ENCODE data around the gene EPHA6.
"Not testable (repeated sequence)": the region's sequence is repeated elsewhere in the genome, so short reads cannot be mapped to it uniquely, and the experiment has no call there.

The EPHA6 gene

GRCh38 chr3:96977671-96978070, 163.3 kb downstream of the EPHA6 start:
- no peaks in the 10 kb centered on the region for H3K79me1 ChIP-seq (ENCODE audit: low read length)
- H3K36me3 ChIP-seq (ENCODE audit: control insufficient read depth, insufficient read depth, low read length) = no peaks in the 10 kb centered on the region
- H3K27ac ChIP-seq (ENCODE audit: low read depth, low read length) = no peak overlapping the region
- no peaks in the 10 kb centered on the region for H3K79me2 ChIP-seq (ENCODE audit: control insufficient read depth, insufficient read depth, low read length)
- no peak overlapping the region for H4K8ac ChIP-seq (ENCODE audit: low read depth, low read length)
- no peak overlapping the region for H3K56ac ChIP-seq (ENCODE audit: low read length)
- H2BK15ac ChIP-seq (replicated peaks; ENCODE audit: low read depth) = no peak overlapping the region
- no peaks in the 10 kb centered on the region for H3K4me1 ChIP-seq (ENCODE audit: control insufficient read depth, low read depth, low read length)
- no peak overlapping the region for H2AK5ac ChIP-seq (ENCODE audit: low read length)
- no peak overlapping the region for H2BK120ac ChIP-seq (ENCODE audit: low read depth, low read length)
- H4K5ac ChIP-seq (ENCODE audit: low read length) = no peak overlapping the region
- H3K4me3 ChIP-seq (ENCODE audit: low read length) = no peak overlapping the region
- no peak overlapping the region for H3K23ac ChIP-seq (ENCODE audit: low read length)
- no peak overlapping the region for H3K4me2 ChIP-seq (ENCODE audit: low read length)
- H3K9ac ChIP-seq (ENCODE audit: low read length) = no peak overlapping the region
- no peaks in the 10 kb centered on the region for H3K27me3 ChIP-seq (ENCODE audit: insufficient read depth, low read length, poor library complexity)
- no peak for DNase-seq
- no peak overlapping the region for H3K4ac ChIP-seq (ENCODE audit: low read depth, low read length)
- no peak overlapping the region for H2BK5ac ChIP-seq (ENCODE audit: low read length)
- no peak overlapping the region for H3K18ac ChIP-seq (ENCODE audit: low read length)

DNA sequence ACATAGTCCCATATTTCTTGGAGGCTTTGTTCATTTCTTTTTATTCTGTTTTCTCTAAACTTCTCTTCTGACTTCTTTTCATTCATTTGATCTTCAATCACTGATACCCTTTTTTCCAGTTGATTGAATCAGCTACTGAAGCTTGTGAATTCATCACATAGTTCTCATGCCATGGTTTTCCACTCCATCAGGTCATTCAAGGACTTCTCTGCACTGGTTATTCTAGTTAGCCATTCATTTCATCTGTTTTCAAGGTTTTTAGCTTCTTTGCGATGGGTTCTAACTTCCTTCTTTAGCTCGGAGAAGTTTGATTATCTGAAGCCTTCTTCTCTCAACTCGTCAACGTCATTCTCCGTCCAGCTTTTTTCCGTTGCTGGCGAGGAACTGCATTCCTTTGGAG, 169.3 kb downstream of the EPHA6 start:
- not testable (repeated sequence) for H3K79me1 ChIP-seq (ENCODE audit: low read length); H4K8ac ChIP-seq (ENCODE audit: low read depth, low read length); H3K18ac ChIP-seq (ENCODE audit: low read length); DNase-seq; H3K9ac ChIP-seq (ENCODE audit: low read length); H2BK120ac ChIP-seq (ENCODE audit: low read depth, low read length); H2BK15ac ChIP-seq (replicated peaks; ENCODE audit: low read depth); H3K4me3 ChIP-seq (ENCODE audit: low read length); H3K23ac ChIP-seq (ENCODE audit: low read length); H2BK5ac ChIP-seq (ENCODE audit: low read length); H3K27ac ChIP-seq (ENCODE audit: low read depth, low read length); H3K56ac ChIP-seq (ENCODE audit: low read length); H3K4ac ChIP-seq (ENCODE audit: low read depth, low read length); H3K4me2 ChIP-seq (ENCODE audit: low read length); H3K27me3 ChIP-seq (ENCODE audit: insufficient read depth, low read length, poor library complexity); H4K5ac ChIP-seq (ENCODE audit: low read length); H3K4me1 ChIP-seq (ENCODE audit: control insufficient read depth, low read depth, low read length); H3K79me2 ChIP-seq (ENCODE audit: control insufficient read depth, insufficient read depth, low read length); H2AK5ac ChIP-seq (ENCODE audit: low read length); H3K36me3 ChIP-seq (ENCODE audit: control insufficient read depth, insufficient read depth, low read length)
- WGBS (ENCODE audit: extremely low coverage, insufficient coverage, low lambda C conversion rate) = no CpG with 5 or more reads among the region's 7 CpGs

DNA sequence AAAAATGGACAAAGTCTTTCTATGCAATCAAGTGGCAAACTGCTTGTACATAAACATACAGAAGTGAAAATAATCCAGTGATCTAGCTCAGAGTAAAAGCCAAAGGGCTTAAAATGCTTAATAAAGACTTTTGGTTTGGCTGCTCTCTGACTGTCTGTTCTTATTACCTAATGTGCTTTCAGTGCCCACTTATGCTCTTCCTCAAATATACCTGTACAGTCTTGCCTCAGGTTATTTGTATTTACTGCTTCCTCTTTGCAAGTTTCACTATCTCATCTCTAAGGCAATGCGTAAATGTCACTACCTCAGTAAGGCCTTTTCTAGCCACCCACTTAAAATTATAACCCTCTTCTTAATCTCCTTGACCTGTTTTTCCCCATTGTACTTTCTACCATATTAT, 171.8 kb downstream of the EPHA6 start:
- Histone ChIP-seq H3K4me3 (ENCODE audit: low read length) (no peak overlapping the region), H3K18ac (ENCODE audit: low read length) (no peak overlapping the region), H3K79me1 (ENCODE audit: low read length) (no peaks in the 10 kb centered on the region), H3K56ac (ENCODE audit: low read length) (no peak overlapping the region), H3K4me1 (ENCODE audit: control insufficient read depth, low read depth, low read length) (no peaks in the 10 kb centered on the region), H3K36me3 (ENCODE audit: control insufficient read depth, insufficient read depth, low read length) (no peaks in the 10 kb centered on the region), H3K27me3 (ENCODE audit: insufficient read depth, low read length, poor library complexity) (no peaks in the 10 kb centered on the region), H4K8ac (ENCODE audit: low read depth, low read length) (no peak overlapping the region), H2BK15ac (replicated peaks; ENCODE audit: low read depth) (no peak overlapping the region), H3K4ac (ENCODE audit: low read depth, low read length) (no peak overlapping the region), H3K27ac (ENCODE audit: low read depth, low read length) (no peak overlapping the region), H2BK5ac (ENCODE audit: low read length) (no peak overlapping the region), H3K79me2 (ENCODE audit: control insufficient read depth, insufficient read depth, low read length) (no peaks in the 10 kb centered on the region), H4K5ac (ENCODE audit: low read length) (no peak overlapping the region), H3K23ac (ENCODE audit: low read length) (no peak overlapping the region), H2BK120ac (ENCODE audit: low read depth, low read length) (no peak overlapping the region), H2AK5ac (ENCODE audit: low read length) (no peak overlapping the region), H3K4me2 (ENCODE audit: low read length) (no peak overlapping the region), H3K9ac (ENCODE audit: low read length) (no peak overlapping the region)
- no peak for DNase-seq
- no CpG with 5 or more reads among the region's 1 CpG for WGBS (ENCODE audit: extremely low coverage, insufficient coverage, low lambda C conversion rate)

DNA sequence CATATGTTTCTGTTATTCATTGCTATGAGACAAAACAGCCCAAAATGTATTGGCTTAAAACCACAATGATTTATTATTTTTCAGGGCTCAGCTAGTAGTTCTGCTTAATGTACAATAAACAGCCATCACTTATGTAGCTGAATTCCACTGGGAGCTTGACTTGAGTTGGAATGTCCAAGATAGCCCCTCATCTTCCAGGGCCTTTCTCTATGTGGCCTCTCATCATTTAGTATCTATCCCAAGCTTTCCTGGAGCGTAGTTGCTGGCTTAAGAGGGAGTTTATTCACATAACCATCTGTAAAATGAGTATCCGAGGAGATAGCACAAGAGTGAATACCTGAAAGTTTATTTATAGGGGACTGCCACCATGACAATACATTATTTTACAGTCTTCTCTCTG, 176.8 kb downstream of the EPHA6 start:
- Histone ChIP-seq H3K4me1 (ENCODE audit: control insufficient read depth, low read depth, low read length) (no peaks in the 10 kb centered on the region), H3K23ac (ENCODE audit: low read length) (no peak overlapping the region), H3K4me3 (ENCODE audit: low read length) (no peak overlapping the region), H3K56ac (ENCODE audit: low read length) (no peak overlapping the region), H3K18ac (ENCODE audit: low read length) (no peak overlapping the region), H2BK120ac (ENCODE audit: low read depth, low read length) (no peak overlapping the region), H3K4me2 (ENCODE audit: low read length) (no peak overlapping the region), H3K79me2 (ENCODE audit: control insufficient read depth, insufficient read depth, low read length) (no peaks in the 10 kb centered on the region), H2BK5ac (ENCODE audit: low read length) (no peak overlapping the region), H2BK15ac (replicated peaks; ENCODE audit: low read depth) (no peak overlapping the region), H3K4ac (ENCODE audit: low read depth, low read length) (no peak overlapping the region), H3K79me1 (ENCODE audit: low read length) (no peaks in the 10 kb centered on the region), H3K9ac (ENCODE audit: low read length) (no peak overlapping the region), H3K36me3 (ENCODE audit: control insufficient read depth, insufficient read depth, low read length) (no peaks in the 10 kb centered on the region), H3K27me3 (ENCODE audit: insufficient read depth, low read length, poor library complexity) (no peaks in the 10 kb centered on the region), H4K8ac (ENCODE audit: low read depth, low read length) (no peak overlapping the region), H2AK5ac (ENCODE audit: low read length) (no peak overlapping the region), H4K5ac (ENCODE audit: low read length) (no peak overlapping the region), H3K27ac (ENCODE audit: low read depth, low read length) (no peak overlapping the region)
- DNase-seq = no peak
- WGBS (ENCODE audit: extremely low coverage, insufficient coverage, low lambda C conversion rate) = no CpG with 5 or more reads among the region's 2 CpGs

- Histone ChIP-seq H3K4me2 (ENCODE audit: low read length) (no peak overlapping the region), H3K4ac (ENCODE audit: low read depth, low read length) (no peak overlapping the region), H2BK5ac (ENCODE audit: low read length) (no peak overlapping the region), H3K27me3 (ENCODE audit: insufficient read depth, low read length, poor library complexity) (no peaks in the 10 kb centered on the region), H3K36me3 (ENCODE audit: control insufficient read depth, insufficient read depth, low read length) (no peaks in the 10 kb centered on the region), H3K56ac (ENCODE audit: low read length) (no peak overlapping the region), H3K27ac (ENCODE audit: low read depth, low read length) (no peak overlapping the region), H3K79me2 (ENCODE audit: control insufficient read depth, insufficient read depth, low read length) (no peaks in the 10 kb centered on the region), H3K79me1 (ENCODE audit: low read length) (no peaks in the 10 kb centered on the region), H2BK15ac (replicated peaks; ENCODE audit: low read depth) (no peak overlapping the region), H3K9ac (ENCODE audit: low read length) (no peak overlapping the region), H4K8ac (ENCODE audit: low read depth, low read length) (no peak overlapping the region), H2AK5ac (ENCODE audit: low read length) (no peak overlapping the region), H4K5ac (ENCODE audit: low read length) (no peak overlapping the region), H3K4me1 (ENCODE audit: control insufficient read depth, low read depth, low read length) (no peaks in the 10 kb centered on the region), H3K23ac (ENCODE audit: low read length) (no peak overlapping the region), H2BK120ac (ENCODE audit: low read depth, low read length) (no peak overlapping the region), H3K4me3 (ENCODE audit: low read length) (no peak overlapping the region), H3K18ac (ENCODE audit: low read length) (no peak overlapping the region)
- DNase-seq = no peak
- no CpG with 5 or more reads among the region's 4 CpGs for WGBS (ENCODE audit: extremely low coverage, insufficient coverage, low lambda C conversion rate)
Measured at GRCh38 chr3:96991800-96992365, 177.5 kb downstream of the EPHA6 start.

GRCh38 chr3:96994988-96995387, 180.6 kb downstream of the EPHA6 start:
- H3K79me2 ChIP-seq (ENCODE audit: control insufficient read depth, insufficient read depth, low read length) = no peaks in the 10 kb centered on the region
- DNase-seq = no peak
- H3K79me1 ChIP-seq (ENCODE audit: low read length) = no peaks in the 10 kb centered on the region
- no peak overlapping the region for H3K4me3 ChIP-seq (ENCODE audit: low read length)
- no peak overlapping the region for H3K4ac ChIP-seq (ENCODE audit: low read depth, low read length)
- no CpG with 5 or more reads among the region's 3 CpGs for WGBS (ENCODE audit: extremely low coverage, insufficient coverage, low lambda C conversion rate)
- no peaks in the 10 kb centered on the region for H3K4me1 ChIP-seq (ENCODE audit: control insufficient read depth, low read depth, low read length)
- no peak overlapping the region for H2BK15ac ChIP-seq (replicated peaks; ENCODE audit: low read depth)
- no peak overlapping the region for H4K8ac ChIP-seq (ENCODE audit: low read depth, low read length)
- no peak overlapping the region for H2BK5ac ChIP-seq (ENCODE audit: low read length)
- H3K4me2 ChIP-seq (ENCODE audit: low read length) = no peak overlapping the region
- no peaks in the 10 kb centered on the region for H3K36me3 ChIP-seq (ENCODE audit: control insufficient read depth, insufficient read depth, low read length)
- no peak overlapping the region for H2BK120ac ChIP-seq (ENCODE audit: low read depth, low read length)
- no peak overlapping the region for H3K23ac ChIP-seq (ENCODE audit: low read length)
- H3K27ac ChIP-seq (ENCODE audit: low read depth, low read length) = no peak overlapping the region
- no peak overlapping the region for H3K9ac ChIP-seq (ENCODE audit: low read length)
- H3K27me3 ChIP-seq (ENCODE audit: insufficient read depth, low read length, poor library complexity) = no peaks in the 10 kb centered on the region
- no peak overlapping the region for H3K56ac ChIP-seq (ENCODE audit: low read length)
- no peak overlapping the region for H3K18ac ChIP-seq (ENCODE audit: low read length)
- no peak overlapping the region for H2AK5ac ChIP-seq (ENCODE audit: low read length)
- no peak overlapping the region for H4K5ac ChIP-seq (ENCODE audit: low read length)
